Measurements from ENCODE around the gene GALNT18.

The GALNT18 gene

GRCh38 chr11:11288972-11289616, 332.7 kb downstream of the GALNT18 start:
- Mint-ChIP-seq H3K4me3 (no peak overlapping the region), H3K27me3 (peaks cover 7% of the 10 kb centered on the region), H3K36me3 (ENCODE audit: low read depth) (no peaks in the 10 kb centered on the region), H3K4me1 (ENCODE audit: low read depth) (no peaks in the 10 kb centered on the region), H3K9me3 (no peaks in the 10 kb centered on the region), H3K27ac (no peak overlapping the region)
- no peak for DNase-seq

GRCh38 chr11:11284481-11284880, 337.3 kb downstream of the GALNT18 start:
- H3K9me3 Mint-ChIP-seq: no peaks in the 10 kb centered on the region
- H3K4me1 Mint-ChIP-seq (ENCODE audit: low read depth): peaks cover 3% of the 10 kb centered on the region
- no peak overlapping the region for H3K27ac Mint-ChIP-seq
- H3K27me3 Mint-ChIP-seq: no peaks in the 10 kb centered on the region
- DNase-seq: no peak
- no peaks in the 10 kb centered on the region for H3K36me3 Mint-ChIP-seq (ENCODE audit: low read depth)
- no peak overlapping the region for H3K4me3 Mint-ChIP-seq

- no peak overlapping the region for H3K4me3 Mint-ChIP-seq
- peaks cover 6% of the 10 kb centered on the region for H3K27me3 Mint-ChIP-seq
- H3K9me3 Mint-ChIP-seq: no peaks in the 10 kb centered on the region
- H3K36me3 Mint-ChIP-seq (ENCODE audit: low read depth): no peaks in the 10 kb centered on the region
- no peak overlapping the region for H3K27ac Mint-ChIP-seq
- DNase-seq: no peak
- peaks cover 3% of the 10 kb centered on the region for H3K4me1 Mint-ChIP-seq (ENCODE audit: low read depth)
Observed at GRCh38 chr11:11281626-11282025, 340.2 kb downstream of the GALNT18 start.

- H3K27ac Mint-ChIP-seq: no peak overlapping the region
Observed at GRCh38 chr11:11280826-11281225, 341.0 kb downstream of the GALNT18 start.

GRCh38 chr11:11279956-11280689, 341.7 kb downstream of the GALNT18 start:
- Mint-ChIP-seq H3K4me3 (no peak overlapping the region), H3K27me3 (peaks cover 13% of the 10 kb centered on the region), H3K36me3 (ENCODE audit: low read depth) (no peaks in the 10 kb centered on the region), H3K27ac (no peak overlapping the region), H3K4me1 (ENCODE audit: low read depth) (peaks cover 3% of the 10 kb centered on the region), H3K9me3 (no peaks in the 10 kb centered on the region)
- DNase-seq: no peak

More at GRCh38 chr11:11280826-11281225, 341.0 kb downstream of the GALNT18 start:
- DNase-seq: no peak
- Mint-ChIP-seq H3K27me3 (peaks cover 6% of the 10 kb centered on the region), H3K36me3 (ENCODE audit: low read depth) (no peaks in the 10 kb centered on the region), H3K4me1 (ENCODE audit: low read depth) (peaks cover 3% of the 10 kb centered on the region), H3K4me3 (no peak overlapping the region), H3K9me3 (no peaks in the 10 kb centered on the region)

- Mint-ChIP-seq H3K9me3 (no peaks in the 10 kb centered on the region), H3K27me3 (peaks cover 16% of the 10 kb centered on the region), H3K27ac (no peak overlapping the region), H3K4me1 (ENCODE audit: low read depth) (no peaks in the 10 kb centered on the region), H3K4me3 (no peak overlapping the region), H3K36me3 (ENCODE audit: low read depth) (no peaks in the 10 kb centered on the region)
- no peak for DNase-seq
Observed at GRCh38 chr11:11272254-11272653, 349.6 kb downstream of the GALNT18 start.

- peaks cover 12% of the 10 kb centered on the region for H3K27me3 Mint-ChIP-seq
- no peaks in the 10 kb centered on the region for H3K4me1 Mint-ChIP-seq (ENCODE audit: low read depth)
- no peak for DNase-seq
- H3K4me3 Mint-ChIP-seq: no peak overlapping the region
- H3K36me3 Mint-ChIP-seq (ENCODE audit: low read depth): no peaks in the 10 kb centered on the region
- no peaks in the 10 kb centered on the region for H3K9me3 Mint-ChIP-seq
- H3K27ac Mint-ChIP-seq: no peak overlapping the region
Observed at GRCh38 chr11:11270236-11270775, 351.5 kb downstream of the GALNT18 start.

GRCh38 chr11:11268706-11269105, 353.1 kb downstream of the GALNT18 start:
- no peaks in the 10 kb centered on the region for H3K4me1 Mint-ChIP-seq (ENCODE audit: low read depth)
- DNase-seq: no peak
- H3K4me3 Mint-ChIP-seq: no peak overlapping the region
- H3K27ac Mint-ChIP-seq: no peak overlapping the region
- no peaks in the 10 kb centered on the region for H3K9me3 Mint-ChIP-seq
- H3K27me3 Mint-ChIP-seq: peaks cover 2% of the 10 kb centered on the region
- H3K36me3 Mint-ChIP-seq (ENCODE audit: low read depth): no peaks in the 10 kb centered on the region

- no peak overlapping the region for H3K27ac Mint-ChIP-seq
- no peak overlapping the region for H3K4me3 Mint-ChIP-seq
- no peaks in the 10 kb centered on the region for H3K9me3 Mint-ChIP-seq
- DNase-seq: no peak
- no peaks in the 10 kb centered on the region for H3K4me1 Mint-ChIP-seq (ENCODE audit: low read depth)
- H3K36me3 Mint-ChIP-seq (ENCODE audit: low read depth): no peaks in the 10 kb centered on the region
- H3K27me3 Mint-ChIP-seq: peaks cover 2% of the 10 kb centered on the region
Observed at GRCh38 chr11:11268119-11268518, 353.7 kb downstream of the GALNT18 start.

- H3K9me3 Mint-ChIP-seq: no peaks in the 10 kb centered on the region
- no peaks in the 10 kb centered on the region for H3K4me1 Mint-ChIP-seq (ENCODE audit: low read depth)
- H3K36me3 Mint-ChIP-seq (ENCODE audit: low read depth): no peaks in the 10 kb centered on the region
- peaks cover 2% of the 10 kb centered on the region for H3K27me3 Mint-ChIP-seq
- DNase-seq: no peak
- no peak overlapping the region for H3K27ac Mint-ChIP-seq
- H3K4me3 Mint-ChIP-seq: no peak overlapping the region
Observed at GRCh38 chr11:11267312-11267711, 354.5 kb downstream of the GALNT18 start.

GRCh38 chr11:11265994-11266606, 355.7 kb downstream of the GALNT18 start:
- DNase-seq: peak; percentile 70
- H3K36me3 Mint-ChIP-seq (ENCODE audit: low read depth): no peaks in the 10 kb centered on the region
- peaks cover 6% of the 10 kb centered on the region for H3K27me3 Mint-ChIP-seq
- no peak overlapping the region for H3K27ac Mint-ChIP-seq
- H3K9me3 Mint-ChIP-seq: no peaks in the 10 kb centered on the region
- H3K4me1 Mint-ChIP-seq (ENCODE audit: low read depth): no peaks in the 10 kb centered on the region
- H3K4me3 Mint-ChIP-seq: no peak overlapping the region

GRCh38 chr11:11265320-11265719, 356.5 kb downstream of the GALNT18 start:
- no peak for DNase-seq
- H3K4me3 Mint-ChIP-seq: no peak overlapping the region
- H3K9me3 Mint-ChIP-seq: no peaks in the 10 kb centered on the region

GRCh38 chr11:11263238-11264005, 358.4 kb downstream of the GALNT18 start:
- Mint-ChIP-seq H3K36me3 (ENCODE audit: low read depth) (no peaks in the 10 kb centered on the region), H3K9me3 (no peaks in the 10 kb centered on the region), H3K27me3 (peaks cover 14% of the 10 kb centered on the region), H3K27ac (no peak overlapping the region), H3K4me3 (no peak overlapping the region), H3K4me1 (ENCODE audit: low read depth) (no peaks in the 10 kb centered on the region)
- DNase-seq: no peak

More at GRCh38 chr11:11265320-11265719, 356.5 kb downstream of the GALNT18 start:
- Mint-ChIP-seq H3K27me3 (peaks cover 11% of the 10 kb centered on the region), H3K4me1 (ENCODE audit: low read depth) (no peaks in the 10 kb centered on the region), H3K36me3 (ENCODE audit: low read depth) (no peaks in the 10 kb centered on the region), H3K27ac (no peak overlapping the region)

GRCh38 chr11:11262171-11262920, 359.5 kb downstream of the GALNT18 start:
- Mint-ChIP-seq H3K36me3 (ENCODE audit: low read depth) (no peaks in the 10 kb centered on the region), H3K4me3 (no peak overlapping the region), H3K27me3 (peaks cover 14% of the 10 kb centered on the region), H3K27ac (no peak overlapping the region), H3K9me3 (no peaks in the 10 kb centered on the region), H3K4me1 (ENCODE audit: low read depth) (no peaks in the 10 kb centered on the region)
- DNase-seq: no peak
